Fibroblast of skin of right quadriceps (primary cell): Measurements from ENCODE around the gene CCDC88C.
"Not testable (repeated sequence)": the region's sequence is repeated elsewhere in the genome, so short reads cannot be mapped to it uniquely, and the experiment has no call there.

Experiments used
- DNase-seq: peaks from one replicate; pipeline ENCODE4 v3.0.0-alpha.2; 2013

CCDC88C gene, protein sequence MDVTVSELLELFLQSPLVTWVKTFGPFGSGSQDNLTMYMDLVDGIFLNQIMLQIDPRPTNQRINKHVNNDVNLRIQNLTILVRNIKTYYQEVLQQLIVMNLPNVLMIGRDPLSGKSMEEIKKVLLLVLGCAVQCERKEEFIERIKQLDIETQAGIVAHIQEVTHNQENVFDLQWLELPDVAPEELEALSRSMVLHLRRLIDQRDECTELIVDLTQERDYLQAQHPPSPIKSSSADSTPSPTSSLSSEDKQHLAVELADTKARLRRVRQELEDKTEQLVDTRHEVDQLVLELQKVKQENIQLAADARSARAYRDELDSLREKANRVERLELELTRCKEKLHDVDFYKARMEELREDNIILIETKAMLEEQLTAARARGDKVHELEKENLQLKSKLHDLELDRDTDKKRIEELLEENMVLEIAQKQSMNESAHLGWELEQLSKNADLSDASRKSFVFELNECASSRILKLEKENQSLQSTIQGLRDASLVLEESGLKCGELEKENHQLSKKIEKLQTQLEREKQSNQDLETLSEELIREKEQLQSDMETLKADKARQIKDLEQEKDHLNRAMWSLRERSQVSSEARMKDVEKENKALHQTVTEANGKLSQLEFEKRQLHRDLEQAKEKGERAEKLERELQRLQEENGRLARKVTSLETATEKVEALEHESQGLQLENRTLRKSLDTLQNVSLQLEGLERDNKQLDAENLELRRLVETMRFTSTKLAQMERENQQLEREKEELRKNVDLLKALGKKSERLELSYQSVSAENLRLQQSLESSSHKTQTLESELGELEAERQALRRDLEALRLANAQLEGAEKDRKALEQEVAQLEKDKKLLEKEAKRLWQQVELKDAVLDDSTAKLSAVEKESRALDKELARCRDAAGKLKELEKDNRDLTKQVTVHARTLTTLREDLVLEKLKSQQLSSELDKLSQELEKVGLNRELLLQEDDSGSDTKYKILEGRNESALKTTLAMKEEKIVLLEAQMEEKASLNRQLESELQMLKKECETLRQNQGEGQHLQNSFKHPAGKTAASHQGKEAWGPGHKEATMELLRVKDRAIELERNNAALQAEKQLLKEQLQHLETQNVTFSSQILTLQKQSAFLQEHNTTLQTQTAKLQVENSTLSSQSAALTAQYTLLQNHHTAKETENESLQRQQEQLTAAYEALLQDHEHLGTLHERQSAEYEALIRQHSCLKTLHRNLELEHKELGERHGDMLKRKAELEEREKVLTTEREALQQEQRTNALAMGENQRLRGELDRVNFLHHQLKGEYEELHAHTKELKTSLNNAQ (N-terminal part only)

DNA sequence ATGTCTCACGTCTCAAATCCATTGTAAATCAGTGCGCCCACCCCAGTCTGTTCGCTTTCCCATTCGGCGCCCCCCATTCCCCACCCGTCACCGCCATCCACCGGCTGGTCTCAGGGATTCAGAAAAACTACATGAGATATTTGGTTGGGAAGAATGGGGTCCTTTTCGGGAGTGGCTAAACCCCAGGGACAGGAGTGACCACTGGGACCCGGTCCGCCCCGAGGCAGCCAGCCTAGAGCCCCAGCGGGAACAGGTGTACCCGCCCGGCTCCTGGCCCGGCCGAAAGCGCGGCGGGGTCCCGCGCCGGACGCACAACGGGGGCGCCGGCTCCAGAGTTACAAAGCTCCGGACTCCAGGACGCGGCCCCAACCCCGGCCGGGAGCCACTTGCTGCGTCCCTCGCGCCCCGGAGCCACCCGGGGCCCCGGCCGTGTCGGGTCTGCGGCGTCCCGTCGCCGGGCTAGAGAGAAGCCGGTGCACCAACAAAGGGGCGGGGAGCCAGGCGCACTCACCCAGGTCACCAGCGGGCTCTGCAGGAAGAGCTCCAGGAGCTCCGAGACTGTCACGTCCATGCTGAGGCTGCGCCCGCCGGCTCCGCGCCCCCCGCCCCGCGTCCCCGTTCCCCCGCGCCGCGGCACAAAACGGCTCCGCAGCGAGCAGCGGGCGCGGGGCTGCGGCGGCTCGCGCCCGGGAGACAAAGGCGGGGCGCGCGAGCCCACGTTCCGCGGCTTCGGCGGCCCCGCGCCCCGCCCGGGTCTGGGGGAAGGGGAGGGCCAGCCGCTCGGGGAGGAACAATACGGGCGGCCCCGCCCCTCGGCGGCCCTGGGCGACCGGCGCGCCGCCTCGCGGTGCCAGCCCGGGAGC lies at the start of gene CCDC88C:
Gene CCDC88C (minus strand): TSS at position 701 of the 863 bp plus-strand sequence. CDS start 130 bp downstream, at position 571.
- no peak for DNase-seq

DNA sequence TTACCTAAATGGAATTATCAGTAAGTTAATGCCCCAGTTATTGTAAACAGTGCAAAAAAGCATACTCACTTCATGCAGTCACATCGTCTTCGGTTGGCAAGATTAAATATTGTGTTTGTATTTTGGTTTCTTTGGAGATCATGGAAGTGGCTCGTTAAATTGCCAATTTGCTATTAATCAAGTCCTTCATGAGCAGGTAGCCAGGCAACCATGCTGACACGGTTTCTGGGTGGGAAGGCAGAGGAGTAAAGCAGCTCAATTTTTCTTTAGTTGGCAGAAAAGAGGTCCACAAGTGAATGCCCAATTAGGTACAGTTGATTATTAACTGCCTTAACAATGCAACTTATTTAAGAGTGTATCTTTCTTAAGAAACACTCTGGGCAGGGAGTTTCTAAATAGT lies 48.6 kb upstream of the CCDC88C start:
- no peak for DNase-seq

DNA sequence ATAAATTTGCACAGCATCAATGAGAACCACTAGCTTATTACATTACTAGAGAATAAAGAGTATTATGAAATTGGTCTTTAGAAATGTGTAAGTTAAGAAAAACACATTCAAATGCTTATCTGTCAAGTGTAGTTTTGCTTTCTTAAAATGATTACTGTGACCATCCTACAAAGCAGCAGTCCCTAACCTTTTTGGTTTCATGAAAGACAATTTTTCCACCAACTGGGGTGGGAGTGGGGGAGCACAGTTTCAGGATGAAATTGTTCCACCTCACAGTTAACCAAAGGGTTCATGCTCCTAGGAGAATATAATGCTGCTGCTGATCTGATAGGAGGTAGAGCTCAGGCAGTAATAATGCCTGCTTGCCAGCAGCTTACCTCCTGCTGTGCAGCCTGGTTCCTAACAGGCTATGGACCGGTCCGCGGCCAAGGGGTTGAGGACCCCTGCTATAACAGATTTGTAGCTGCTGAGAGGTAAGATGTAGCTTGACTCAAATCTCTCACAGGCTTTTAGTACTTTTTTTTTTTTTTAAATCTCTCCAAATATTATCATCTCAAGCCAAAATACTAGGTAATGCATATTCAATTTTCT lies 47.1 kb upstream of the CCDC88C start:
- no peak for DNase-seq

DNA sequence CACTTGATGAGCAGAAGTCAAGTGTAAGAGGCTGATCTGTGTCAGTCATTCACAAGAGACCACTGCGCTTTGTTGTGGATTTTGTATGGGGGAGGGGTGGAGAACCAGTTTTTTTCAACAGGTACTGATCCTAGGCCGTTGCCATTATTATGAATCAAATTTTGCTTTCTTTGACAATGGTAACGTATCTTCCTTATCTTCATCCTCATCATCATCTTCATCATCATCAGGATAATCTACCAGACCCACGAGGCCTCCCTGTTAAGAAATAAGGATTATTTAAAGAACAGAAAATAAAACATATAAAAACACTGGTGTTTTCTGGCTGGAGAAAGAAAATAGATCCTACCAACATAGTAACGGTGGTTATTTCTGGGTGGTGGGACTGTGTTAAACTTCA lies 41.0 kb upstream of the CCDC88C start:
- no peak for DNase-seq

DNA sequence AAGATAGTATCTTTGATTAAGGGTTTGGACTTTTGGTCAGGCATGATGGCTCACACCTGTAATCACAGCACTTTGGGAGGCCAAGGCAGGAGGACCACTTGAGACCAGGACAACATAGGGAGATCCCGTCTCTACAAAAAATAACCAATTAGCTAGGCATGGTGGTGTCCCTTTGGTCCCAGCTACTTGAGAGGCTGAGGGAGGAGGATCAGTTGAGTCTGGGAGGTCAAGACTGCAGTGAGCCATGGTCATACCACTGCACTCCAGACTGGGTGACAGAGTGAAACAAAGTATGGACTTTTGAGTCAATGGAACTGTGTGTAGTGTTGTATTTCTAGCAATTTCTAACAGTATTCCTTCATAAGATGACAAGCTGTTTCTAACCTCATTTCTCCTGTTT lies 38.7 kb upstream of the CCDC88C start:
- no peak for DNase-seq

DNA sequence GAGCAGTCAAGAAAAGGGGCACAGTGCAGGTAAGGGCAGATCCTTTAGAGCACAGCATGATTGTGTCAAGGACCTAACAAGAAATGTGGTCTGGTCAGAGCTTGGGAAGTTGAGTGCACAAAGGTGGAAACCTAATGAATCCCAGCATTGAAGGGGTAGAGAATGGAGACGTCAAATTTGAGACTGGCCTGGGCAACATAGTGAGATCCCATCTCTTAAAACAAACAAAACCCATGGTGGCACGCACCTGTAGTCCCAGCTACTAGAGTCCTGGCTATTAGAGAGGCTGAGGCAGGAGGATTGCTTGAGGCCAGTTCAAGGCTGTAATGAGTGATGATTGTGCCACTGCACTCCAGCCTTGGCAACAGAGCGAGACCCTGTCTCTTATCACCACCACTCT lies 37.0 kb upstream of the CCDC88C start:
- no peak for DNase-seq

DNA sequence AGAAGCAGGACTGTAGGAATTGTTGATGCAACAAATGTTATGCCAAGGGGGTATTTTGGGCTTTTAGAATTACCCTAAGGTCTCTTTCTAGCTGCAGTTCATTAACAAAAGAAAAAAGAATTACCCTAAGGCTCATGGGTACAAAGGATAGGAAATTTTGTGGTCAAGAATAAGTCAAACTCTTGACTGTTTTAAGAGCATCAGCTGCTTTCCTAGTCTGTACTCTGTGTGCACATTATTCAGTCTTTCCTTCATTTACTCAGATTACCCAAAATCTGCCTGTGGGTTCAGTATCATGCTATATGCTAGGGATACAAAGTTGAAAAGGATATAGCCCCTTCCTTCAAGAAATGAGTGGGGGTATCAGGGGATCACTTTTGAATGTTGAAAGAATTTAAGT lies 36.5 kb upstream of the CCDC88C start:
- no peak for DNase-seq

DNA sequence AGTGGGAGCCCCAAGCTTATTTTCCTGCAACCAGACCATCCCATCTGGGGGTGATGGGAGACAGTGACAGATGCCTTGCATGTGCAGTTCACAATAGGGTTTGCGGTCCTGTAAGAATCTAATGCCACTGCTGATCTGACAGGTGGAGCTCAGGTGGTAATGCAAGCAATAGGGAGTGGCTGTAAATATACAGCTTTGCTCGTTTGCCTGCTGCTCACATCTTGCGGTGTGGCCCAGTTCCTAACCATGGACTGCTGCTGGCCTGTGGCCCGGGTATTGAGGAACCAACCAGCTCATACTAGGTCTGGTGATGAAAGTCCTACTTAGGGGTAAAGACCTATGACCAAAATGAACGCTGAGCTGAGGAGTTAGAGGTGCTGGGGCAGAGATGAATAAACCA lies 36.1 kb upstream of the CCDC88C start:
- no peak for DNase-seq

DNA sequence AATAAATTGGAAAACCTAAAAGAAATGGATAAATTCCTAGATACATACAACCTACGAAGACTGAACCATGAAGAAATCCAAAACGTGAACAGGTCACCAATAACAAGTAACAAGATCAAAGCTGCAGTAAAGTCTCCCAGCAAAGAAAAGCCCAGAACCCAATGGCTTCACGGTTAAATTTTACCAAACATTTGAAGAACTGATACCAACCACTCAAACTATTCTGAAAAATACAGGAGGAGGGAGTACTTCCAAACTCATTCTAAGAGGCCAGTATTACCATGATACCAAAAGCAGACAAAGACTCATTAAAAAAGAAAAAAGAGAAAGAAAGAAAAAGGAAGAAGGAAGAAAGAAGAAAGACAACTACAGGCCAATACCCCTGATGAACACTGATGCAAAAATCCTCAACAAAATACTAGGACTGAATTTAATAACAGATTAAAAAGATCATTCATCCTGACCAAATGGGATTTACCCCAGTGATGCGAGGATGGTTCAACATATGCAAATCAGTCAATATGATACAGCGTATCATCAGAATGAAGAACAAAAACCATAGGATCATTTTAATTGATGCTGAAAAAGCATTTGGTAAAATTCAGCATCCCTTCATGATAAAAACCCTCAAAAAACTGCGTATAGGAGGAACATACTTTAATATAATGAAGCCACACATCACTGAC lies 26.9 kb upstream of the CCDC88C start:
- no peak for DNase-seq

DNA sequence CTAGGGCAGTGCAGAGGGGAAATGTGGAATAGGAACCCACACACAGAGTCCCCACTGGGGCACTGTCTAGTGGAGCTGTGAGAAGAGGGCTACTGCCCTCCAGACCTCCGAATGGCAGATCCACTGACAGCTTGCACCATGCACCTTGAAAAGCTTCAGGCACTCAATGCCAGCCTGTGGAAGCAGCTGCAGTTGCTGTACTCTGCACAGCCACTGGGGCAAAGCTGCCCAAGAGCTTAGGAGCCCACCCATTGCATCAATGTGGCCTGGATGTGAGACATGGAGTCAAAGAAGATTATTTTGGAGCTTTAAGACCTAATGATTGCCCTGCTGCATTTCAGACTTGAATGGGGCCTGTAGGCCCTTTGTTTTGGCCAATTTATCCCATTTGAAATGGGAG lies 21.7 kb upstream of the CCDC88C start:
- DNase-seq = no peak

DNA sequence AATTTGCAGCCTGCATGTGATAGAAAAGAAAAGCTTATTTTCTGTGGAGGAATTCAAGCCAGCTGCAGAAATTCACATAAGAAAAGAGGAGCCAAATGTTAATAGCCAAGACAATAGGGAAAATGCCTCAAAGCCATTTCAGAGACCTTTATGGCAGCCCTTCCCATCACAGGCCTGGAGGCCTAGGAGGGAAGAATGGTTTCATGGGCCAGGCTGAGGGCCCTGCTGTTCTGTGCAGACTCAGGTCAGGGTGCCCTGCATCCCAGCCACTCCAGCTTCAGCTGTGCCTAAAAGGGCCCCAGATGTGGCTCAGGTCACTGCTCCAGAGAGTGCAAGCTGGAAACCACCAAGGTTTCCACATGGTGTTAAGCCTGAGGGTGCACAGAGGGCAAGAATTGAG lies 21.2 kb upstream of the CCDC88C start:
- no peak for DNase-seq

DNA sequence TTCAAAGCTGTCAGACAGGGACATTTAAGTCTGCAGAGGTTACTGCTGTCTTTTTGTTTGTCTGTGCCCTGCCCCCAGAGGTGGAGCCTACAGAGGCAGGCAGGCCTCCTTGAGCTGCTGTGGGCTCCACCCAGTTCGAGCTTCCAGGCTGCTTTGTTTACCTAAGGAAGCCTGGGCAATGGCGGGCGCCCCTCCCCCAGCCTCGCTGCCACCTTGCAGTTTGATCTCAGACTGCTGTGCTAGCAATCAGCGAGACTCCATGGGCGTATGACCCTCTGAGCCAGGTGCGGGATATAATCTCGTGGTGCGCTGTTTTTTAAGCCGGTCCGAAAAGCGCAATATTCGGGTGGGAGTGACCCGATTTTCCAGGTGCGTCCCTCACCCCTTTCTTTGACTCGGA lies 18.6 kb upstream of the CCDC88C start:
- not testable (repeated sequence) for DNase-seq

DNA sequence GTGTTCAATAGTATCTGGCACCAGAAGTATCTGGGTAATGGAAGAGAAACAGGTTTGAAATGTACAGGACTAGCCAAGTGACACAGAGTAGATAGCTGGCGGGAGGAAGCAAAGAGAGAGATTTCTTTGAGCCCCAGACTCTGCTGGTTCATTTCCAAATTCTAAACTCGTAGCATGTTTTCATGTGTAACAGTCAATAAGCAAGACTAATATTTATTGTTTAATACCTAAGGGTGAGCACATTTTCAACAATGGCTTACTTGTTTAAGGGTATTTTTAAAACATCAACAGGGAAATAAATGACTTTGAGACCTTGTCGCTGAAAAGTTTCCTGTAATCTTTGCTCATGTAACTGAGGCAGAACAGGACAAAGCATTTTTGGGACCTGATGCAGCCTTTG lies 11.8 kb upstream of the CCDC88C start:
- DNase-seq = no peak

DNA sequence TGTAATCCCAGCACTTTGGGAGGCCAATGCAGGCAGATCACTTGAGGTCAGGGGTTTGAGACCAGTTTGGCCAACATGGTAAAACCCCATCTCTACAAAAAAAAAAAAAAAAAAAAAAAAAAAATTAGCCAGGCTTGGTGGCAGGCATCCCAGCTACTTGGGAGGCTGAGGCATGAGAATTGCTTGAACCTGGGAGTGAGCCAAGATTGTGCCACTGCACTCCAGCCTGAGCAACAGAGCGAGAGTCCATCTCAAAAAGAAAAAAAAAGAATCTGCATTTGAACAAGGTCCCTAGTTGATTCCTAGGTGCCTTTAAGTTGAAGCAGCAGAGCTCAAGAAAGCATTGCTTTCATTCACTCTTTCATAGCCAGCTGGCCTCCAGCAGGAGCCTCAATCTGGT lies 11.3 kb upstream of the CCDC88C start:
- DNase-seq = not testable (repeated sequence)

DNA sequence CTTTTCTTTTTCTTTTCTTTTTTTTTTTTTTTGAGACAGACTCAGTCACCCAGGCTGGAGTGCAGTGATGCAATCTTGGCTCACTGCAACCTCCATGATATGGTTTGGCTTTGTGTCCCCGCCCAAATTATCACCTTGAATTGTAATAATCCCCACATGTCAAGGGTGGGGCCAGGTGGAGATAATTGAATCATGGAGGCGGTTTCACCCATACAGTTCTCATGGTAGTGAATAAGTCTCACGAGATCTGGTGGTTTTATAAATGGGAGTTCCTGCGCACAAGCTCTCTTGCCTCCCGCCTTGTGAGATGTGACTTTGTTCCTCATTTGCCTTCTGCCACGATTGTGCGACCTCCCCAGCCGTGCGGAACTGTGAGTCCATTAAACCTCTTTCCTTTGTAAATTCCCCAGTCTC lies 7.9 kb upstream of the CCDC88C start:
- not testable (repeated sequence) for DNase-seq

DNA sequence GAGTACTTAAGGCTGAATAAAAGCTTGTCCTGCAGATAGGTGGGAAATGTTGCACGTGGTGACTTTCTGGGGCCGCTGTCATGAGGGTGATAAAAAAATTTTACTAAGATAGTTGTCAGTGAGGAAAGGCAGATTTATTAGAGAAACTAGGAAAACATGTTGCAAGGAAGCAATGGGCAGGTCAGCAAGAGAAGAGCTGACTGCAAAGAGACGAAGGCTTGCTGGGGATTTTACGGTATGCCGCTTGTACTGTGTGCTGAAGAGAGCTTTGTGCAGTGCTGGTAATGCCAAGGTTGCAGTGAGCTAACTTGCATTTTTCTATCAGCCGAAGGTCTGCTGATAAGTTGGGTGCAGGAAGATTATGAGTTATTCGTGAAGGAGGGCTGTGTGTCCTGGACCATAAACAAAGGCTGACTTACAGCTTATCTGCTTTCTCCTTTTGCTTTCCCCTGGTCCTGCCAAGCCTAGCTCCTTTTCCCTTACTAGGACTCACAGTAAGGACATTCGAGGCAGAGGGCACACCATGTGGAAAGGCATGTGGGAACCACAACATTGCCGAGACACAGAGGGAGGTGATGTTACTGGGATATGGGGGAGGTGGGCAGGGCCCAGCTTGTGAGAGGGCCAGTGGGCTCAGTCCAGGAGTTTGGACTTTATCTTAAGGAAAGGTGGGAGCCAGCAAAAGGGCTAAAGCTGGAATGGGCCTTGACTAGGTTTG lies 7.4 kb upstream of the CCDC88C start:
- no peak for DNase-seq

DNA sequence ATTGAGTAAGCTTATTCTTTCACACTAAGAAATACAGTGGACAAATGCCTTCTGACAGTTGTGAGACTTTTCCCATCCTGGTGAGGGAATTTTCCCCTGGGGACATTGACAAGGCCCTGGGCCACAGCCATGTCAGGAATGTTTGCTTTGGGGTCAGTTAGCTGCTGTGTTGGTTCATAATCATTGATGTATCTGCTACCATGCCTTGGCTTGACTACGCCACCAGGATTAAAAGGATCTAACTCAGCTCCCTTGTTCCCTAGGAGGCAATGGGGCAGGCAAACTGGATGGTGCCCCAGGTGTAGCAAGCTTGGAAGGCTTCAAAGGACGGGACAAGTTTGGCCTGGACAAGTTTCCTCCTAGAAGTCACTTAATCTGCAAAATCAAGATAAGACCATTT lies 3.1 kb upstream of the CCDC88C start:
- no peak for DNase-seq

DNA sequence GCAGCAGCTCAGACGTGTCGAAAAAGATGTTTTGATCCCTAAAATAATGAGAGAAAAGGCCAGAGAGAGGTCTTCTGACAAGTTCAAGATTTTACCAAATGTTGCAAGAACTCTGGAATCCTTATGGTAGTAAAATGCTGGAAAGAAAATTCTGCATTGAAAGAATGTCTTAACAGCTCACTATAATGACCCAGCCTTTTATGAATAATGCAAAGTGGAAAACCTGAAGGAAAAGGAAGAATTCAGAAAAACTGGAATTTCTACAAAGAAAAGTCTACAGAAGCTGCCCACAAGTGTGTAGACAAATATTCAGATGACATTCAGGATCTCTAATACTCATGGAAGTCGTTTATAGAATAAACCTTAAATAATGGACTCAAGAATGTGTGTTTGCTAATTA lies 1.8 kb upstream of the CCDC88C start:
- DNase-seq = no peak

DNA sequence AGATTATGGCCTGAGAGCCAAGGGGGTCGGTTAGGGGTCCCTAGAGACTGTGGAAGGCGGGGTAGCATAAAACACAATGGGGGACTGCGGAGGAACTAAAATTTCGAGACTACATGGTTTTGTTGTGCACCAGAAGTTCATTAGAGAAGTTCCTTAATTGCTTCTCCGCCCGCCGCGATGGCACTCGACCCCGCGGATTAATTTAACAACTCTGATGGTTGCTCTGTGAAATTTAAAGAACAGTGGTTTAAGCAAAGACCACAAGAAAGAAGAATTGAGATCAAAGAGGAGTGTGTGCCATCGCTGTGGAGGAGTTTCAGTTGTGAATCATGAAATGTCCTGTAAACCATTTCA lies 1.4 kb upstream of the CCDC88C start:
- DNase-seq = no peak

DNA sequence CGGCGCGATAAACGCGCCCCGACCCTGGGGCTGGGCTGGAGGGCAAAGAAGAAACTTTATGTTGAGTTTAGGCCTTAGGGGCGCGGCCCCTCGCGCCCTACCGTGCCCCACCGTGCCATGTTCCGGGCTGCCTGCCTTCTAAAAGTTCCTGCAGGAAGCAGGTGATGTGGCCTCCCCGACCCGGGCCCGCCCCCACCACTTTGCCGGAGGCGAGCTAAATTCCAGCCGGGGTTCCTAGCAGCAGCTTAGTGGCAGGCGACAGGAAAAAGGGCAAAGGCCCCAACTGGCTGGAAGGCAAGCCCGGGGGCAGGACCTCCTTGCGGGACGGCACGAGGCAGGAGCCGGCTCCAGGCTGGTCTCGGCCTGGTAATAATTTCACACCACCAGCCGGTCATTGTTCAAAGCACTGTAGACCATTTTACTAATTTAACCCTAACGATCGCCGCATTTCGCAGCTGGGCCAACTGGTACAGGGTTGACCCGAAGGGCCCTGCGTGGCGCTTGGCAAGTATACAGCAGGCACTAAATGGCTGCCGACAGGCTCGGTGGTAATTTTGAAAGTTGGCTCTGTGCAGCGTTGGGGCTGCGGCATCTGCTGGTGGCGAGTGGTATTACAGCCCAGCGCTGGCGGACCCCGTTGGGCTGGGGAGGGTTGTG lies 895 bp upstream of the CCDC88C start:
- DNase-seq = peak; percentile 31
